Endothelial cell of umbilical vein (primary cell): ENCODE measurements around the gene CYP51A1. TPM values are rescaled to one million over a fixed set of nuclear protein-coding genes. Genes with fewer than 3 reads are reported as not detected.
A peak's percentile ranks its signal among the peaks of the same experiment; 100 is the strongest.
"Not testable (repeated sequence)": the region's sequence is repeated elsewhere in the genome, so short reads cannot be mapped to it uniquely, and the experiment has no call there.

ENCODE experiments used
- BruUV-seq: library from RNA; stranded (reverse); fragments of 400-500 nt; replicated peaks from 2 replicates; lab custom pipeline; 2021; lab: Mats Ljungman, UMichigan
- CTCF ChIA-PET: fragments of 300-600, 350-600 bp; sonication (Branson Sonifier 250); formaldehyde crosslinking; loops from one replicate; lab custom pipeline; 2021; ENCODE audit warnings: antibody characterized with exemption, inconsistent platforms; lab: Charles Lee
- POLR2A ChIA-PET: fragments of 300-600, 350-600 bp; sonication (Branson Sonifier 250); formaldehyde crosslinking; loops from one replicate; lab custom pipeline; 2021; ENCODE audit warnings: antibody characterized with exemption, inconsistent platforms; lab: Charles Lee
- DNase-seq: peaks from one replicate; pipeline ENCODE4 v3.0.0-alpha.2; 2011; ENCODE audit warnings: low read depth, low spot score
- FAIRE-seq: peaks from 2 replicates; lab custom pipeline; 2011; peaks lifted over from hg19 to GRCh38; lab: Jason Lieb, UNC
- H2AFZ ChIP-seq: 2 replicates; pipeline ENCODE4 v1.6.0; 2012; ENCODE audit warnings: low read depth, low read length, control low read depth, inconsistent platforms
- H3K27ac ChIP-seq: 2 replicates; pipeline ENCODE4 v1.5.1; 2011; ENCODE audit warnings: low read depth, mild to moderate bottlenecking, control low read depth, low read length, moderate library complexity; ENCODE audit not compliant: insufficient read depth
- H3K27me3 ChIP-seq, 2 experiments: 2 replicates each; pipeline versions ENCODE4 v1.6.0 to v1.6.1; 2011; ENCODE audit warnings: low read length in 2 of 2, mixed read lengths in 1 of 2; ENCODE audit not compliant: control insufficient read depth in 2 of 2, insufficient read depth in 2 of 2
- H3K36me3 ChIP-seq, 2 experiments: 2 replicates in 1 of 2; 3 replicates in 1 of 2; pipeline ENCODE4 v1.5.1; 2011; ENCODE audit warnings: low read length in 2 of 2, mild to moderate bottlenecking in 1 of 2, moderate library complexity in 1 of 2; ENCODE audit not compliant: control insufficient read depth in 2 of 2, insufficient read depth in 2 of 2; ENCODE audit errors: extremely low read depth in 1 of 2
- H3K4me1 ChIP-seq: 3 replicates; pipeline ENCODE4 v1.5.1; 2011; ENCODE audit warnings: mild to moderate bottlenecking, low read length; ENCODE audit not compliant: control insufficient read depth, insufficient read depth; ENCODE audit errors: extremely low read depth
- H3K4me2 ChIP-seq: 2 replicates; pipeline ENCODE4 v1.6.1; 2011; ENCODE audit warnings: low read length, control low read depth, mixed read lengths; ENCODE audit not compliant: insufficient read depth
- H3K4me3 ChIP-seq, 3 experiments: fragments of 200-600 bp in 1 of 3; sonication (generic), shearing (Covaris generic) in 1 of 3; replicated peaks in 1 of 3; 2 replicates each; pipeline ENCODE4 v1.5.1; 2011 to 2016; ENCODE audit warnings: control low read depth in 3 of 3, low read length in 3 of 3, mild to moderate bottlenecking in 2 of 3, inconsistent platforms in 1 of 3, low read depth in 1 of 3, moderate library complexity in 1 of 3; ENCODE audit not compliant: insufficient read depth in 1 of 3
- H3K79me2 ChIP-seq: 2 replicates; pipeline ENCODE4 v1.6.0; 2012; ENCODE audit warnings: low read length, inconsistent platforms; ENCODE audit not compliant: control insufficient read depth, insufficient read depth
- H3K9ac ChIP-seq: replicated peaks from 2 replicates; pipeline ENCODE3; 2011; ENCODE audit warnings: low read length, control low read depth; ENCODE audit not compliant: insufficient read depth; ENCODE audit errors: extremely low read depth
- H3K9me1 ChIP-seq: replicated peaks from 3 replicates; pipeline ENCODE4 v1.6.0; 2011; ENCODE audit warnings: mild to moderate bottlenecking, low read length; ENCODE audit not compliant: control insufficient read depth, insufficient read depth; ENCODE audit errors: extremely low read depth
- H3K9me3 ChIP-seq: replicated peaks from 2 replicates; pipeline ENCODE4 v1.5.1; 2012; ENCODE audit warnings: low read length, inconsistent platforms; ENCODE audit not compliant: control insufficient read depth, insufficient read depth
- H4K20me1 ChIP-seq: replicated peaks from 2 replicates; pipeline ENCODE3; 2011; ENCODE audit warnings: mild to moderate bottlenecking, low read length; ENCODE audit not compliant: control insufficient read depth, insufficient read depth; ENCODE audit errors: extremely low read depth
- FOS ChIP-seq: IDR thresholded peaks from 2 replicates; pipeline ENCODE4 v1.6.1; 2011; ENCODE audit warnings: mild to moderate bottlenecking, low read length, moderate library complexity, borderline replicate concordance; ENCODE audit not compliant: insufficient read depth
- MYC ChIP-seq: IDR thresholded peaks from one replicate; pipeline ENCODE4 v1.6.1; 2011; ENCODE audit warnings: mild to moderate bottlenecking, low read depth, low read length
- dilution Hi-C: fragments of 300-500 bp; cut with MboI; formaldehyde crosslinking; loops from one replicate; pipeline ENCODE4 v1.15.0; 2019; ENCODE audit warnings: low sequenced_read_pairs; ENCODE audit not compliant: extremely low pct_ligation_motif_present
- intact Hi-C: fragments of 100-400 bp; cut with micrococcal nuclease; formaldehyde crosslinking; loops from one replicate; pipeline ENCODE4 v1.10.0; 2022
- polyA plus RNA-seq, 4 experiments: library from polyadenylated mRNA; depleted of rRNA in 3 of 4; stranded (reverse) in 3 of 4; unstranded in 1 of 4; fragments of >200 nt; gene quantifications; 2 replicates each; pipeline versions ENCODE4 v1.2.1 to v1.2.3, GENCODE V29; 2011 to 2012; ENCODE audit warnings: missing spikeins in 1 of 4
- total RNA-seq: library from RNA; stranded (reverse); gene quantifications from 2 replicates; pipeline ENCODE4 v1.2.3, GENCODE V29; 2021

The CYP51A1 gene
- total and polyA plus RNA-seq, 2 donors (not counting 3 experiments of a cell fraction or from before 2014, with no cell fraction given): 16.5 to 119 TPM

DNA sequence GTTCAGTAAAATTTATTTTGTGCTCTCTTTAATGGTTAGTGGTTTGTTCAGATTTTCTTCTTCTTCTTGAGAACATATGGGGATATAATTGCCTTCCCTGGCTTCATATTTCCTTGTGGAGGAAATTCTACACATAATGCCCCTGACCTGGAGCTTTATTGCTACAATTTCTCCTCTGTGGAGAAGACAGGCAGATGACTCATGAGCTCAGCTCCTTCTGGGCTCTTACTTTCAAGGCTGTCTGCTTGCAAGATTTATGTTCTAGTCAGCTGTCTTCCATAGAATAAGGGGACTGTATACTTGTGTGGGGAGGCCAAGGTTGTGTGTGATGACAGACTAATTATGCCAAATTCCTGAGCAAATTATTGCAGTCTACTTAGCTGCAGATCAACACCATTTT lies 43.1 kb upstream of the CYP51A1 start:
- FAIRE-seq (no peak), DNase-seq (peak; percentile 4)
- H3K36me3 ChIP-seq: no peaks in the 10 kb centered on the region
- ChIA-PET CTCF (interaction anchor here (1.2 to 1.6 kb wide), 4 partner anchors 23 to 270 kb away, joined by 3 to 5 read pairs (median 4); partner anchors contain the start of genes CYP51A1 and GATAD1), POLR2A (no interaction called here)
- no peak overlapping the region for H3K4me2 ChIP-seq
- H3K27me3 ChIP-seq: no peaks in the 10 kb centered on the region
- no peaks in the 10 kb centered on the region for H3K9me1 ChIP-seq
- H3K9me3 ChIP-seq: no peaks in the 10 kb centered on the region
- no peak overlapping the region for H3K27ac ChIP-seq
- no peak overlapping the region for H3K9ac ChIP-seq
- no peak overlapping the region for H3K4me3 ChIP-seq
- dilution Hi-C loops (no loop called here), intact Hi-C loops (no loop called here)
- no TSS peak for BruUV-seq
- no peak overlapping the region for H2AFZ ChIP-seq
- H3K4me1 ChIP-seq: peaks cover 8% of the 10 kb centered on the region
- no peak for TF ChIP-seq MYC
- peak; percentile 42 for TF ChIP-seq FOS
- no peaks in the 10 kb centered on the region for H3K79me2 ChIP-seq
- H4K20me1 ChIP-seq: no peaks in the 10 kb centered on the region

DNA sequence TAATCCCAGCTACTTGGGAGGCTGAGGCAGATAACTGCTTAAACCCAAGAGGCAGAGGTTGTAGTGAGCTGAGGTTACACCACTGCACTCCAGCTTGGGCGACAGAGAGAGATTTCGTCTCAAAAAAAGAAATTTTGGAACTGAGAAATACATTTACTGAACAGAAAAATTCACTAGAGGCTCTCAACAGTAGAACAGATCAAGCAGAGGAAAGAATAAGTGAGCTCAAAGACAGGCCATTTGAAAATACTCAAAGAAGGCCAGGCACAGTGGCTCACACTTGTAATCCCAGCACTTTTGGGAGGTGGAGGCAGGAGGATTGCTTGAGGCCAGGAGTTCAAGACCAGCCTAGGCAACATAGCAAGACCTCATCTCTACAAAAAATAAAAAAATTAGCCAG lies 35.3 kb upstream of the CYP51A1 start:
- BruUV-seq, H3K9ac ChIP-seq, dilution Hi-C loops, H3K27ac ChIP-seq, FAIRE-seq, H3K36me3 ChIP-seq, H2AFZ ChIP-seq, DNase-seq, H3K79me2 ChIP-seq, POLR2A ChIA-PET, H3K27me3 ChIP-seq, H3K9me1 ChIP-seq, H3K9me3 ChIP-seq, H3K4me2 ChIP-seq, CTCF ChIA-PET, intact Hi-C loops, H4K20me1 ChIP-seq, H3K4me1 ChIP-seq, H3K4me3 ChIP-seq: not testable (repeated sequence)
